ENCODE measurements around the gene NELL1. TPM values are rescaled to one million over a fixed set of nuclear protein-coding genes. Genes with fewer than 3 reads are reported as not detected.
"Not testable (repeated sequence)": the region's sequence is repeated elsewhere in the genome, so short reads cannot be mapped to it uniquely, and the experiment has no call there.

NELL1 gene
- total RNA-seq, 1 donor from 2014 or later, result 0.29 TPM

DNA sequence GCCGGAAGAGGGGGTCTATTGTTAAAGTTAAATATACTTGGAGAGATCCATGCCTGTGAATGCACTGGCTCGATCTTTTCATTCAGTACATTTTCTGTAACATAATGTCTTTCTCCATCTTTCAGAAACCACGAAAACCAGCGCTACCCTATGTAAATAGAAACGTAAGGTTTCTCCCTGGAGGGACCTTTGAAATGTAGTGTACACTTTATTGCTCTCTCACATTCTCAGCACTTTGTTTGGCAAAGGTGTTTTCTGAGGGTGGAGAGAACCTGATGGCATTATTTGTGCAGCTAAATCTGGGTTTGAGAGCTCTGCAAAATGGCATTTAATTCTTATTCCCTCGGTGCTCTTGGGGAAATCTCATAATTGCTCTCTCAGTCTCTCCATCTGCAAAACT is 468.4 kb downstream of the NELL1 start:
- no peaks in the 10 kb centered on the region for H3K4me1 Mint-ChIP-seq (ENCODE audit: low read depth, unreplicated experiment)
- H3K9me3 Mint-ChIP-seq (ENCODE audit: unreplicated experiment), result no peaks in the 10 kb centered on the region
- no peaks in the 10 kb centered on the region for H3K36me3 Mint-ChIP-seq (ENCODE audit: unreplicated experiment)
- no peak for DNase-seq
- H3K27ac Mint-ChIP-seq (ENCODE audit: unreplicated experiment), result no peak overlapping the region
- no peak overlapping the region for H3K4me3 Mint-ChIP-seq (ENCODE audit: unreplicated experiment)
- H3K27me3 Mint-ChIP-seq (ENCODE audit: unreplicated experiment), result no peaks in the 10 kb centered on the region
- TF ChIP-seq, protein P1, sequence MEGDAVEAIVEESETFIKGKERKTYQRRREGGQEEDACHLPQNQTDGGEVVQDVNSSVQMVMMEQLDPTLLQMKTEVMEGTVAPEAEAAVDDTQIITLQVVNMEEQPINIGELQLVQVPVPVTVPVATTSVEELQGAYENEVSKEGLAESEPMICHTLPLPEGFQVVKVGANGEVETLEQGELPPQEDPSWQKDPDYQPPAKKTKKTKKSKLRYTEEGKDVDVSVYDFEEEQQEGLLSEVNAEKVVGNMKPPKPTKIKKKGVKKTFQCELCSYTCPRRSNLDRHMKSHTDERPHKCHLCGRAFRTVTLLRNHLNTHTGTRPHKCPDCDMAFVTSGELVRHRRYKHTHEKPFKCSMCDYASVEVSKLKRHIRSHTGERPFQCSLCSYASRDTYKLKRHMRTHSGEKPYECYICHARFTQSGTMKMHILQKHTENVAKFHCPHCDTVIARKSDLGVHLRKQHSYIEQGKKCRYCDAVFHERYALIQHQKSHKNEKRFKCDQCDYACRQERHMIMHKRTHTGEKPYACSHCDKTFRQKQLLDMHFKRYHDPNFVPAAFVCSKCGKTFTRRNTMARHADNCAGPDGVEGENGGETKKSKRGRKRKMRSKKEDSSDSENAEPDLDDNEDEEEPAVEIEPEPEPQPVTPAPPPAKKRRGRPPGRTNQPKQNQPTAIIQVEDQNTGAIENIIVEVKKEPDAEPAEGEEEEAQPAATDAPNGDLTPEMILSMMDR (IDR thresholded peaks at IDR 0.05; ENCODE audit: partially characterized antibody, unreplicated experiment), result no peak

- not testable (repeated sequence) for H3K4me3 Mint-ChIP-seq (ENCODE audit: unreplicated experiment); H3K9me3 Mint-ChIP-seq (ENCODE audit: unreplicated experiment); H3K36me3 Mint-ChIP-seq (ENCODE audit: unreplicated experiment); H3K4me1 Mint-ChIP-seq (ENCODE audit: low read depth, unreplicated experiment); H3K27me3 Mint-ChIP-seq (ENCODE audit: unreplicated experiment); H3K27ac Mint-ChIP-seq (ENCODE audit: unreplicated experiment); DNase-seq
Observed at GRCh38 chr11:21141557-21141956, 472.2 kb downstream of the NELL1 start.

GRCh38 chr11:21142007-21142406 is 472.6 kb downstream of the NELL1 start:
- no peaks in the 10 kb centered on the region for H3K27me3 Mint-ChIP-seq (ENCODE audit: unreplicated experiment)
- H3K36me3 Mint-ChIP-seq (ENCODE audit: unreplicated experiment), result no peaks in the 10 kb centered on the region
- no peak for DNase-seq
- TF ChIP-seq, protein P1 (IDR thresholded peaks at IDR 0.05; ENCODE audit: partially characterized antibody, unreplicated experiment), result peak; percentile 12
- no peaks in the 10 kb centered on the region for H3K4me1 Mint-ChIP-seq (ENCODE audit: low read depth, unreplicated experiment)
- no peak overlapping the region for H3K27ac Mint-ChIP-seq (ENCODE audit: unreplicated experiment)
- no peaks in the 10 kb centered on the region for H3K9me3 Mint-ChIP-seq (ENCODE audit: unreplicated experiment)
- H3K4me3 Mint-ChIP-seq (ENCODE audit: unreplicated experiment), result no peak overlapping the region

DNA sequence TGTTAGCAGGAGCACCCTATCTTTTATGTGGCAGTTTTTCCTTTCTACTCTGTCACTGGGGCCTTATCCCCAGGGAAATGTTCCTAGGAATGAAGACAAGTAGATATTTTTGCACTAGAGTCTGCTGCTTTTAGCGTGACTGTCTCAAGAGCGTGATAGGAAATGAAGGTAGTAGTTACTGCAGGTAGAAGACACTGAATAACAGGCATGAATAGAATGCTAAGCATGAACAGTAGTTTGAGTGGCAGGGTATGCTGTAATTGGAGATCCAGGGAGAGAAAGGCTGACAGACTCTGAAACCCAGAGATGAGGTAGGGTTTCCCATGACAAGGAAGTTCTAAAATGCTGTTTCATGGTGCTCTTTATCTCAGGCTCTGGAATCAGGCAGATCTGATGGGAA is 475.1 kb downstream of the NELL1 start:
- no peak overlapping the region for H3K27ac Mint-ChIP-seq (ENCODE audit: unreplicated experiment)
- H3K9me3 Mint-ChIP-seq (ENCODE audit: unreplicated experiment), result no peaks in the 10 kb centered on the region
- TF ChIP-seq, protein P1 (IDR thresholded peaks at IDR 0.05; ENCODE audit: partially characterized antibody, unreplicated experiment), result no peak
- no peak overlapping the region for H3K4me3 Mint-ChIP-seq (ENCODE audit: unreplicated experiment)
- no peaks in the 10 kb centered on the region for H3K36me3 Mint-ChIP-seq (ENCODE audit: unreplicated experiment)
- no peak for DNase-seq
- peaks cover 2% of the 10 kb centered on the region for H3K27me3 Mint-ChIP-seq (ENCODE audit: unreplicated experiment)
- no peaks in the 10 kb centered on the region for H3K4me1 Mint-ChIP-seq (ENCODE audit: low read depth, unreplicated experiment)

DNA sequence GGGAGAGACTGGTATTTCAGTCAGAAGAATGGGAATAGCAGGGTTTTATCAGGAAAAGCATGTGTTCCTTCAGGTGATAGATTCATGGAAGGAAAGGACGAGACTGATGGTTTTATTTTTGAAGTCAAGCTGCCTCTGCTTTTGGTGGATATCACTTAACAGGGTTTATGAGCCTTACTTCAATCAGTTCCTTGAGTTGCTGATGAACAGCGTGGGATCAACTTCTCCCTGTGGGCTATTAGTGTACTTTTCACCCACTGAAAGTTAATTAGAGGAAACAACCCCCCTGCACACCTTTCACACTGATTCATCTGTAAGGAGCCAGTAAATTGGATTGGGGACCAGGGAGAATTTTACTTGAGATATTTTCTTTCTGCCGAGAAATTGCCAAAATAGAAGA is 479.0 kb downstream of the NELL1 start:
- TF ChIP-seq, protein P1 (IDR thresholded peaks at IDR 0.05; ENCODE audit: partially characterized antibody, unreplicated experiment), result no peak
- H3K9me3 Mint-ChIP-seq (ENCODE audit: unreplicated experiment), result no peaks in the 10 kb centered on the region
- peaks cover 2% of the 10 kb centered on the region for H3K27me3 Mint-ChIP-seq (ENCODE audit: unreplicated experiment)
- DNase-seq, result no peak
- no peaks in the 10 kb centered on the region for H3K4me1 Mint-ChIP-seq (ENCODE audit: low read depth, unreplicated experiment)
- H3K27ac Mint-ChIP-seq (ENCODE audit: unreplicated experiment), result no peak overlapping the region
- no peak overlapping the region for H3K4me3 Mint-ChIP-seq (ENCODE audit: unreplicated experiment)
- H3K36me3 Mint-ChIP-seq (ENCODE audit: unreplicated experiment), result no peaks in the 10 kb centered on the region

DNA sequence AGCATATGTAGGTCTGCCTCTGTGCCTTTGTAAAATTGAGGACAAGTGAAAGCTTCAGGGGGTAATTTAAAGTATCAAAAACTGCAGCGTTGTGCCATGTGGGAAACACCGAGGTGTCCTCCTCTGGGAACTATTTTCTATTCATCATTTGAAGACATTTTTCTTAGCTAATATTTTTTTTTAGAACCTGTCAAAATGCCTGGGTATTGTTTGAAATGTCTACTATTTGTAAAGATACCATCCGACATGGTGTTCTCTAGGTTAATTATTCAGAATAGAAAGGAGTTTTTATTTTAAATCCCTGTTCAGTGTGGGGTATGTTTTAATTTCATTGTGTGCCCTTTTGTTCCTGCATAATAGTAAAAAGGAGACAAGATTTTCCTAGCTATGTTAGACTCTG is 490.8 kb downstream of the NELL1 start:
- Mint-ChIP-seq H3K36me3 (ENCODE audit: unreplicated experiment) (no peaks in the 10 kb centered on the region), H3K27me3 (ENCODE audit: unreplicated experiment) (no peaks in the 10 kb centered on the region), H3K9me3 (ENCODE audit: unreplicated experiment) (no peaks in the 10 kb centered on the region), H3K27ac (ENCODE audit: unreplicated experiment) (no peak overlapping the region), H3K4me1 (ENCODE audit: low read depth, unreplicated experiment) (no peaks in the 10 kb centered on the region), H3K4me3 (ENCODE audit: unreplicated experiment) (no peak overlapping the region)
- TF ChIP-seq, protein P1 (IDR thresholded peaks at IDR 0.05; ENCODE audit: partially characterized antibody, unreplicated experiment), result no peak
- no peak for DNase-seq
